Measurements from ENCODE around the gene RHBDD3.
"Not testable (repeated sequence)": the region's sequence is repeated elsewhere in the genome, so short reads cannot be mapped to it uniquely, and the experiment has no call there.

RHBDD3 gene

DNA sequence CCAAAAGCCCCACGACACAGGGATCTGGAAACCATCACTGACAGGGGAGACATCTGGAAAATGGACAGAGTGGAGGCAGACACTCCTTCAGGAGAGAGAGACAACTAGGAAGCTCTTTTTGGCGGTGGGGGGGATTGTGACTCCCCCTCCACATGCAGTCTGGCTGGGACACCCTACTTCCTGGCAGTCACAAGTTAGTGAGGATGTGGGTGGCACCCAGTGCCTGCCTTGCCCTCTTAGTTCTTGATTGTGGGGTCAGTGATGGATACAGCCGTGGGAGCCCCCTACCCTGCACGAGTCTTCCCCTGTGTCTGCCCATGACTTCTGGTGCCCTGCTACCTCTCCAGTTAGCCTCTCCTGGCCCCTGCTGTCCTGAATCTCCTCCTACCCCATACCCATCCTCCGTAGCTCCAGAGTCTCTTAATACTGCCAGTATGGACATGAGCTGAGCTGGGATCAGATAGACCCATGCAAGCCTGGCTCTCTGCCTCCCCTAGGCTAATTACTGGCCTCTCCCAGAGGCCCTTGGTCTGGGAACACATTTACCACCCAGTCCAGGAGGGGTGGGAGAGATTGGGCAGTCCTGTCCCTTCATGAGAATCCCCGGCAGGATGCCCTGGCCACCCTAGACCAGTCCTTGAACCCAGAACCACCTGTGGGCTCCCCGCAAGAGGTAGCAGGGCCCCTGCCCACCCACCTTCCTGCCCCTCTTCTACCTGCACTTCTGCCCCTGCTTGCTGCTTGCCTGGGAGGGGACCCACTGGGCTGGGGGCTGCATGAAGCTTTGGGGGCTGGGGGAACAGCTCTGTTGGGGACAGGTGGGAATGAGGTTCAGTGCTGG, 22.8 kb downstream of the RHBDD3 start:
- no peak overlapping the region for H3K4me3 ChIP-seq (ENCODE audit: low read length)
- TF ChIP-seq CTCF (conservative IDR thresholded peaks at IDR 0.05; ENCODE audit: low read depth, low read length), result no peak
- DNase-seq (ENCODE audit: low read depth), result no peak

GRCh38 chr22:29243874-29244446, 23.8 kb downstream of the RHBDD3 start:
- no peak for TF ChIP-seq CTCF (conservative IDR thresholded peaks at IDR 0.05; ENCODE audit: low read depth, low read length)
- DNase-seq (ENCODE audit: low read depth), result no peak
- H3K4me3 ChIP-seq (ENCODE audit: low read length), result no peak overlapping the region

DNA sequence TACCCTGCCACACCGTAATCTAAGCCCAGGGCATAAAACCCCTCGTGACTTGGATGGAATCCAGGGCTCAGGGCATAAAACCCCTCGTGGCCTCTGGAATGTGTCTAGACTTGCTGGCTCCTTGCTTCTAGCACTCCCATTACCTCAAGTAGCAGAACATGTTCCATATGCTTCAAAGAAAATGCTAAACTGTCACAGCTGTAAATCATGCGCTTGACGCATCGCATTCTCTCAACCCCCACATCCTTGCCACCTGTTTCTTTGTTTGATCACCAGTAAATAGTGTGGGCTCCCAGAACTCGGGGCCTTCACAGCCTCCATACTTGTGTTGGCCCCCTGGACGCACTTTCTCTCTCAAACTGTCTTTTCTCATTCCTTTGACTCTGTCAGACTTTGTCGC, 27.3 kb downstream of the RHBDD3 start:
- not testable (repeated sequence) for DNase-seq (ENCODE audit: low read depth); H3K4me3 ChIP-seq (ENCODE audit: low read length)

GRCh38 chr22:29233277-29233877, 34.4 kb downstream of the RHBDD3 start:
- TF ChIP-seq CTCF (conservative IDR thresholded peaks at IDR 0.05; ENCODE audit: low read depth, low read length), result no peak
- no peak overlapping the region for H3K4me3 ChIP-seq (ENCODE audit: low read length)
- DNase-seq (ENCODE audit: low read depth), result no peak

GRCh38 chr22:29231971-29232959, 35.5 kb downstream of the RHBDD3 start:
- TF ChIP-seq CTCF (conservative IDR thresholded peaks at IDR 0.05; ENCODE audit: low read depth, low read length), result no peak
- DNase-seq (ENCODE audit: low read depth), result no peak
- no peak overlapping the region for H3K4me3 ChIP-seq (ENCODE audit: low read length)

GRCh38 chr22:29230972-29231875, 36.6 kb downstream of the RHBDD3 start:
- TF ChIP-seq CTCF (conservative IDR thresholded peaks at IDR 0.05; ENCODE audit: low read depth, low read length), result no peak
- no peak for DNase-seq (ENCODE audit: low read depth)

More at GRCh38 chr22:29230972-29231875, 36.6 kb downstream of the RHBDD3 start:
- no peak overlapping the region for H3K4me3 ChIP-seq (ENCODE audit: low read length)
